ENCODE results near the gene ASB5. TPM values are rescaled to one million over a fixed set of nuclear protein-coding genes. Genes with fewer than 3 reads are reported as not detected.

ASB5 gene
- total RNA-seq, 1 donor from 2014 or later, result not detected

DNA sequence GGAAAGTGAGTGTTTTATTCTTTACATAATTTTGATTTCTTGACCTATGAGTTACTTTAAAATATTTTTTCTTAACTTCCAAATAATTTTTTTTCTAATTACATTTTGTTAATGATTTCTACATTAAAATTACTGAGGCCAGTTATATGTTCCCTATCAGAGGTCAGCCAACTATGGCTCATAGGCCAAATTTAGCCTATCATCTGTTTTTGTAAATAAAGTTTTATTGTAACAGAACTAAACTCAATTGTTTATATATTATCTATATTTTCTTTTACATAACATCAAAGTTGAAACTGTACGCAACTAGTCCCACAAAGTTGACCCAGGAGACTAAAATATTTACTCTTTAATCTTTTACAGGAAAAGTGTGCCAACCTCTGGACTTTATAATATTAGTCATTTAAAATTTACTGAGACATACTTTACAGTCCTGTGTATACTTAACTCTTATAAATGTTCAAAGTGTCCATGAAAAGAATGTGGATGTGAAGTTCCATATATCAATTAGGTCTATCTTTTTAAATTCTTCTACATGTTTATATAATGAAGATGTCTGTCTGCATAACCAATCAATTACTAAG, 26.2 kb downstream of the ASB5 start:
- H3K36me3 Mint-ChIP-seq, result no peaks in the 10 kb centered on the region
- H3K4me2 ChIP-seq, result no peak overlapping the region
- H3K27ac Mint-ChIP-seq, result no peak overlapping the region
- no peaks in the 10 kb centered on the region for H3K27me3 Mint-ChIP-seq (ENCODE audit: insufficient read depth, low read depth)
- H3K4me3 Mint-ChIP-seq, result no peak overlapping the region
- H3K36me3 ChIP-seq, result no peaks in the 10 kb centered on the region
- H3K27me3 ChIP-seq, result no peaks in the 10 kb centered on the region
- no peaks in the 10 kb centered on the region for H3K4me1 ChIP-seq
- TF ChIP-seq, protein P1, sequence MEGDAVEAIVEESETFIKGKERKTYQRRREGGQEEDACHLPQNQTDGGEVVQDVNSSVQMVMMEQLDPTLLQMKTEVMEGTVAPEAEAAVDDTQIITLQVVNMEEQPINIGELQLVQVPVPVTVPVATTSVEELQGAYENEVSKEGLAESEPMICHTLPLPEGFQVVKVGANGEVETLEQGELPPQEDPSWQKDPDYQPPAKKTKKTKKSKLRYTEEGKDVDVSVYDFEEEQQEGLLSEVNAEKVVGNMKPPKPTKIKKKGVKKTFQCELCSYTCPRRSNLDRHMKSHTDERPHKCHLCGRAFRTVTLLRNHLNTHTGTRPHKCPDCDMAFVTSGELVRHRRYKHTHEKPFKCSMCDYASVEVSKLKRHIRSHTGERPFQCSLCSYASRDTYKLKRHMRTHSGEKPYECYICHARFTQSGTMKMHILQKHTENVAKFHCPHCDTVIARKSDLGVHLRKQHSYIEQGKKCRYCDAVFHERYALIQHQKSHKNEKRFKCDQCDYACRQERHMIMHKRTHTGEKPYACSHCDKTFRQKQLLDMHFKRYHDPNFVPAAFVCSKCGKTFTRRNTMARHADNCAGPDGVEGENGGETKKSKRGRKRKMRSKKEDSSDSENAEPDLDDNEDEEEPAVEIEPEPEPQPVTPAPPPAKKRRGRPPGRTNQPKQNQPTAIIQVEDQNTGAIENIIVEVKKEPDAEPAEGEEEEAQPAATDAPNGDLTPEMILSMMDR (IDR thresholded peaks at IDR 0.05), result no peak
- TF ChIP-seq EZH2phosphoT487 (IDR thresholded peaks at IDR 0.05), result no peak
- no peak for TF ChIP-seq EZH2 (IDR thresholded peaks at IDR 0.05)
- H3K9me3 ChIP-seq (ENCODE audit: low read depth), result no peaks in the 10 kb centered on the region
- no peak overlapping the region for H3K9ac ChIP-seq
- no peak overlapping the region for H3K4me3 ChIP-seq
- no peaks in the 10 kb centered on the region for H3K9me3 Mint-ChIP-seq
- H3K27ac ChIP-seq, result no peak overlapping the region
- no peak overlapping the region for H2AFZ ChIP-seq (replicated peaks)
- H3K79me2 ChIP-seq (ENCODE audit: low read depth), result no peaks in the 10 kb centered on the region
- H4K20me1 ChIP-seq (ENCODE audit: low read depth), result no peaks in the 10 kb centered on the region
- no peak for DNase-seq (ENCODE audit: low spot score)
- no peaks in the 10 kb centered on the region for H3F3A ChIP-seq (ENCODE audit: low read depth)
- H3K4me1 Mint-ChIP-seq, result peaks cover 3% of the 10 kb centered on the region

DNA sequence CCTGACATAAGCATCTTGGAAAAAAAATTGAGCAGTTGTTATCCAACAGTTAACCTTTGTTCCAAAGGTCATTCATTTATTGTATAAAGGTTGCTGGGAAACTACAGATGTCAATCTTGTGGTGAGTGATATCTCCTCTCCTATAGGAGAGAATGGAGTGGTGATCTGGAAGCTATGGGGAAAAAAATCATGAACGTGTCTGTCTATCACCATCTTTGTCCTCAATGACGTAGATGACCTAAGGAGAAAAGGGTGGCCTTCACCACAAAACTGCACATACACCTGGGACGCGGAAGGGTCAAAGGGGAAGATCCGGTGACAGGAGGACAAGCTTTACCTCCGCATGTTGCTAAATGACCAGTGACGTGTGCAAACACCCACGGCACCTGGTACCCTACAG, 27.3 kb downstream of the ASB5 start:
- H3K9ac ChIP-seq, result no peak overlapping the region
- H4K20me1 ChIP-seq (ENCODE audit: low read depth), result no peaks in the 10 kb centered on the region
- H2AFZ ChIP-seq (replicated peaks), result peak overlapping the region; percentile 3
- no peak for DNase-seq (ENCODE audit: low spot score)
- Mint-ChIP-seq H3K4me3 (no peak overlapping the region), H3K27me3 (ENCODE audit: insufficient read depth, low read depth) (no peaks in the 10 kb centered on the region), H3K9me3 (no peaks in the 10 kb centered on the region), H3K27ac (no peak overlapping the region), H3K4me1 (peaks cover 3% of the 10 kb centered on the region), H3K36me3 (no peaks in the 10 kb centered on the region)
- H3F3A ChIP-seq (ENCODE audit: low read depth), result no peaks in the 10 kb centered on the region
- no peak overlapping the region for H3K27ac ChIP-seq
- H3K4me2 ChIP-seq, result no peak overlapping the region
- H3K4me1 ChIP-seq, result no peaks in the 10 kb centered on the region
- H3K36me3 ChIP-seq, result no peaks in the 10 kb centered on the region
- H3K4me3 ChIP-seq, result no peak overlapping the region
- H3K27me3 ChIP-seq, result no peaks in the 10 kb centered on the region
- no peaks in the 10 kb centered on the region for H3K79me2 ChIP-seq (ENCODE audit: low read depth)
- TF ChIP-seq, protein P1 (IDR thresholded peaks at IDR 0.05), result no peak
- TF ChIP-seq EZH2phosphoT487 (IDR thresholded peaks at IDR 0.05), result no peak
- no peak for TF ChIP-seq EZH2 (IDR thresholded peaks at IDR 0.05)
- no peaks in the 10 kb centered on the region for H3K9me3 ChIP-seq (ENCODE audit: low read depth)

DNA sequence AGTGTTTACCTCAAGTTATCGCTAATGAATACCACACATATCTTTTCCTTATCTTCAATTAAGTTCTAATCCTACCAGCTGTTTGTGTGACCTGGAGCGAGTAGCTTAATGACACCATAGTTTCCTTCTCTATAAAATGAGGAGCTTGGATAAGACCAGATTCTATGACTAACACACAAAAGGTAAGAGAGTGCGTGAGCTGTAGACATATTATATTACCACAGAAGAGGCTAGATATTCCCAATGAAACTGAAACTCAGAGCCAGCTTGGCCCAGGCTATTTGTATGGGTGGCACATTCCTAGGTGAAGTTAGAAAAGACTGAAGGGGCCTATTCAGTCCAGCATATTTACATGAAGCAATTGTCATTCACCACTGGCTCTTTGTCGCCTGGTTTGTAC, 30.2 kb downstream of the ASB5 start:
- Histone ChIP-seq H3K9ac (no peak overlapping the region), H3K9me3 (ENCODE audit: low read depth) (no peaks in the 10 kb centered on the region), H3K79me2 (ENCODE audit: low read depth) (no peaks in the 10 kb centered on the region), H3K4me3 (no peak overlapping the region), H4K20me1 (ENCODE audit: low read depth) (no peaks in the 10 kb centered on the region), H3K27ac (no peak overlapping the region), H3K4me2 (no peak overlapping the region), H3K27me3 (no peaks in the 10 kb centered on the region), H2AFZ (replicated peaks) (no peak overlapping the region), H3K4me1 (no peaks in the 10 kb centered on the region), H3F3A (ENCODE audit: low read depth) (no peaks in the 10 kb centered on the region), H3K36me3 (no peaks in the 10 kb centered on the region)
- H3K4me1 Mint-ChIP-seq, result peaks cover 3% of the 10 kb centered on the region
- H3K4me3 Mint-ChIP-seq, result no peak overlapping the region
- peaks cover 2% of the 10 kb centered on the region for H3K9me3 Mint-ChIP-seq
- H3K27me3 Mint-ChIP-seq (ENCODE audit: insufficient read depth, low read depth), result no peaks in the 10 kb centered on the region
- TF ChIP-seq EZH2 (IDR thresholded peaks at IDR 0.05) (no peak), EZH2phosphoT487 (IDR thresholded peaks at IDR 0.05) (no peak)
- TF ChIP-seq, protein P1 (IDR thresholded peaks at IDR 0.05), result no peak
- H3K27ac Mint-ChIP-seq, result no peak overlapping the region
- no peak for DNase-seq (ENCODE audit: low spot score)
- H3K36me3 Mint-ChIP-seq, result no peaks in the 10 kb centered on the region
